K562 (cell line): ENCODE data around the gene CACNA1I. TPM values are rescaled to one million over a fixed set of nuclear protein-coding genes. Genes with fewer than 3 reads are reported as not detected.

Experiments
- CHD2 ChIP-seq: IDR thresholded peaks from 2 replicates; pipeline ENCODE4 v1.6.1; 2011; ENCODE audit warnings: low read depth, low read length
- CREB3L1 ChIP-seq: fragments of 450-650 bp; IDR thresholded peaks from 2 replicates; pipeline ENCODE4 v1.6.1; 2014; ENCODE audit warnings: low read depth, mild to moderate bottlenecking, moderate library complexity, borderline replicate concordance
- MYC ChIP-seq, 2 experiments: fragments of 250-450 bp in 1 of 2; sonication (Bioruptor Pico) in 1 of 2; IDR thresholded peaks; 2 replicates each; pipeline versions ENCODE4 v1.5.1 to v1.6.1; 2012 to 2021; ENCODE audit warnings: low read depth in 2 of 2, borderline replicate concordance in 1 of 2, improper control_type of control experiment in 1 of 2, low read length in 1 of 2, mild to moderate bottlenecking in 1 of 2, moderate library complexity in 1 of 2
- UBTF ChIP-seq, 2 experiments: IDR thresholded peaks; 2 replicates each; pipeline ENCODE4 v1.6.1; 2012; ENCODE audit warnings: improper control_type of control experiment in 2 of 2, low read depth in 2 of 2, low read length in 2 of 2, borderline replicate concordance in 1 of 2
- ZNF280B ChIP-seq: fragments of 250-450 bp; sonication (Bioruptor Pico); IDR thresholded peaks from 2 replicates; pipeline ENCODE4 v1.5.1; 2021; ENCODE audit warnings: mild to moderate bottlenecking
- ZNF282 ChIP-seq: sonication (generic); formaldehyde crosslinking; IDR thresholded peaks from 2 replicates; pipeline ENCODE4 v1.8.1; 2023; ENCODE audit warnings: missing genetic modification reagents
- polyA plus RNA-seq, 8 experiments: library from polyadenylated mRNA; depleted of rRNA in 4 of 8; stranded (reverse) in 5 of 8; unstranded in 3 of 8; fragments of >200 nt; fragmentation: Nextera tagmentation in 2 of 8; fragmentation: Illumina TruSeq in 1 of 8; extraction: Ambion mirVana in 2 of 8; extraction: Trizol in 1 of 8; gene quantifications; 2 replicates each; pipeline versions ENCODE4 v1.2.1 to v1.2.3, GENCODE V29; 2011 to 2014; ENCODE audit warnings: inconsistent platforms in 1 of 8, missing spikeins in 1 of 8
- total RNA-seq, 7 experiments: library from RNA; depleted of rRNA in 6 of 7; stranded (reverse); fragments of >200 nt in 6 of 7; fragmentation: Illumina TruSeq in 2 of 7; extraction: Trizol in 2 of 7; gene quantifications; 2 replicates each; pipeline versions ENCODE4 v1.2.1 to v1.2.3, GENCODE V29; 2011 to 2021; ENCODE audit warnings: low replicate concordance in 1 of 7
- TF ChIP-seq, protein P1 (sequence below): fragments of 200-600 bp; sonication (generic); IDR thresholded peaks from one replicate; pipeline ENCODE4 v1.6.1; 2012; ENCODE audit warnings: mild to moderate bottlenecking, low read depth, low read length, inconsistent platforms

The CACNA1I gene
- total and polyA plus RNA-seq, 9 of the 15 experiments (the other 6 are each of a cell fraction or from before 2014, with no cell fraction given): 0.01 to 0.79 (median 0.32) TPM; not detected in 1

DNA sequence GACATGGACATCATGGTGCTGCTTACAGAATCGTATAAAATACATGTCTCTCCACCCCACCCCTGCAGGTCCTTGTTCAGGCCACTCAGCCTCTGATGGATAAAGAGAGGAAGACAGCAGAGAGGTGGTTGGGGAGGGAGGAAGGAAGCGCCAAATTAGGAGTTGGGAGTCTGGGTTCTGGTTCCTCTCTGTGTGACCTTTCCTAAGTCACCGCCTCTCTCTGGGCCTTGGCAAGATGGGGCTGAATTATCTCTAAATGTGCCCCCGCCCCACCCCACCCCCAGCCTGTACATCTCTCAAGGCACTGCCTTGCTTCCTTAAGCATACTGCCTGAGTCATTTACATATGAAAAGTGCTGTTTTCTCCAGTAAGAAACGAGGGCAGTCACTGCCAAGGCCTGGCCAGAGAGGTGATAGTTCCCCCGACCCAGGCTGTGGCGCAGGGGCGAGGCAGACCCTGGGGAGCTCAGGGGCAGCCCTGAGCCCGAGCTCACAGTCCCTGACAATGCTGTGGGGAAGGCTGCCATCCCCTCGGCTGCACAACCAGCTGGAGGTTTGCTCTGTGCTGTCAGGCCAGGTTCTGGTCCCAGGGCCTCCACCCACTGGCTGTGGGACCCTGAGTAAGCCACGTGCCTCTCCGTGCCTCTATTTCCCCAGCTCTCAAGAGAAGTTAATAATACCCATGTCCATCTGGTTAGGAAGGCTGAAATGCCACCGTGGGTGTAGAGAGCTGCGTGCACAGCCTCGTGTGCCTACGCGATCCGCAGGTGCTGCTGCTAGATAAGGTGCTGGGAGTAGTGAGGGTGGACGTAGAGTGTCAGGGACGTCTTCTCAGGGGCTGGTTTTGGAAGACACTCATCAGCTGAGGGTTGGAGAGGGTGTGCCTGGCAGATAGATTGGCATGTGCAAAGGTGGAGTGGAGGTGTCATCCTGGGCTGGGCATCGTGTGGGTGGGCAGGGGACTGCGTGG is 55.3 kb downstream of the CACNA1I start (continued):
- TF ChIP-seq, protein P1, sequence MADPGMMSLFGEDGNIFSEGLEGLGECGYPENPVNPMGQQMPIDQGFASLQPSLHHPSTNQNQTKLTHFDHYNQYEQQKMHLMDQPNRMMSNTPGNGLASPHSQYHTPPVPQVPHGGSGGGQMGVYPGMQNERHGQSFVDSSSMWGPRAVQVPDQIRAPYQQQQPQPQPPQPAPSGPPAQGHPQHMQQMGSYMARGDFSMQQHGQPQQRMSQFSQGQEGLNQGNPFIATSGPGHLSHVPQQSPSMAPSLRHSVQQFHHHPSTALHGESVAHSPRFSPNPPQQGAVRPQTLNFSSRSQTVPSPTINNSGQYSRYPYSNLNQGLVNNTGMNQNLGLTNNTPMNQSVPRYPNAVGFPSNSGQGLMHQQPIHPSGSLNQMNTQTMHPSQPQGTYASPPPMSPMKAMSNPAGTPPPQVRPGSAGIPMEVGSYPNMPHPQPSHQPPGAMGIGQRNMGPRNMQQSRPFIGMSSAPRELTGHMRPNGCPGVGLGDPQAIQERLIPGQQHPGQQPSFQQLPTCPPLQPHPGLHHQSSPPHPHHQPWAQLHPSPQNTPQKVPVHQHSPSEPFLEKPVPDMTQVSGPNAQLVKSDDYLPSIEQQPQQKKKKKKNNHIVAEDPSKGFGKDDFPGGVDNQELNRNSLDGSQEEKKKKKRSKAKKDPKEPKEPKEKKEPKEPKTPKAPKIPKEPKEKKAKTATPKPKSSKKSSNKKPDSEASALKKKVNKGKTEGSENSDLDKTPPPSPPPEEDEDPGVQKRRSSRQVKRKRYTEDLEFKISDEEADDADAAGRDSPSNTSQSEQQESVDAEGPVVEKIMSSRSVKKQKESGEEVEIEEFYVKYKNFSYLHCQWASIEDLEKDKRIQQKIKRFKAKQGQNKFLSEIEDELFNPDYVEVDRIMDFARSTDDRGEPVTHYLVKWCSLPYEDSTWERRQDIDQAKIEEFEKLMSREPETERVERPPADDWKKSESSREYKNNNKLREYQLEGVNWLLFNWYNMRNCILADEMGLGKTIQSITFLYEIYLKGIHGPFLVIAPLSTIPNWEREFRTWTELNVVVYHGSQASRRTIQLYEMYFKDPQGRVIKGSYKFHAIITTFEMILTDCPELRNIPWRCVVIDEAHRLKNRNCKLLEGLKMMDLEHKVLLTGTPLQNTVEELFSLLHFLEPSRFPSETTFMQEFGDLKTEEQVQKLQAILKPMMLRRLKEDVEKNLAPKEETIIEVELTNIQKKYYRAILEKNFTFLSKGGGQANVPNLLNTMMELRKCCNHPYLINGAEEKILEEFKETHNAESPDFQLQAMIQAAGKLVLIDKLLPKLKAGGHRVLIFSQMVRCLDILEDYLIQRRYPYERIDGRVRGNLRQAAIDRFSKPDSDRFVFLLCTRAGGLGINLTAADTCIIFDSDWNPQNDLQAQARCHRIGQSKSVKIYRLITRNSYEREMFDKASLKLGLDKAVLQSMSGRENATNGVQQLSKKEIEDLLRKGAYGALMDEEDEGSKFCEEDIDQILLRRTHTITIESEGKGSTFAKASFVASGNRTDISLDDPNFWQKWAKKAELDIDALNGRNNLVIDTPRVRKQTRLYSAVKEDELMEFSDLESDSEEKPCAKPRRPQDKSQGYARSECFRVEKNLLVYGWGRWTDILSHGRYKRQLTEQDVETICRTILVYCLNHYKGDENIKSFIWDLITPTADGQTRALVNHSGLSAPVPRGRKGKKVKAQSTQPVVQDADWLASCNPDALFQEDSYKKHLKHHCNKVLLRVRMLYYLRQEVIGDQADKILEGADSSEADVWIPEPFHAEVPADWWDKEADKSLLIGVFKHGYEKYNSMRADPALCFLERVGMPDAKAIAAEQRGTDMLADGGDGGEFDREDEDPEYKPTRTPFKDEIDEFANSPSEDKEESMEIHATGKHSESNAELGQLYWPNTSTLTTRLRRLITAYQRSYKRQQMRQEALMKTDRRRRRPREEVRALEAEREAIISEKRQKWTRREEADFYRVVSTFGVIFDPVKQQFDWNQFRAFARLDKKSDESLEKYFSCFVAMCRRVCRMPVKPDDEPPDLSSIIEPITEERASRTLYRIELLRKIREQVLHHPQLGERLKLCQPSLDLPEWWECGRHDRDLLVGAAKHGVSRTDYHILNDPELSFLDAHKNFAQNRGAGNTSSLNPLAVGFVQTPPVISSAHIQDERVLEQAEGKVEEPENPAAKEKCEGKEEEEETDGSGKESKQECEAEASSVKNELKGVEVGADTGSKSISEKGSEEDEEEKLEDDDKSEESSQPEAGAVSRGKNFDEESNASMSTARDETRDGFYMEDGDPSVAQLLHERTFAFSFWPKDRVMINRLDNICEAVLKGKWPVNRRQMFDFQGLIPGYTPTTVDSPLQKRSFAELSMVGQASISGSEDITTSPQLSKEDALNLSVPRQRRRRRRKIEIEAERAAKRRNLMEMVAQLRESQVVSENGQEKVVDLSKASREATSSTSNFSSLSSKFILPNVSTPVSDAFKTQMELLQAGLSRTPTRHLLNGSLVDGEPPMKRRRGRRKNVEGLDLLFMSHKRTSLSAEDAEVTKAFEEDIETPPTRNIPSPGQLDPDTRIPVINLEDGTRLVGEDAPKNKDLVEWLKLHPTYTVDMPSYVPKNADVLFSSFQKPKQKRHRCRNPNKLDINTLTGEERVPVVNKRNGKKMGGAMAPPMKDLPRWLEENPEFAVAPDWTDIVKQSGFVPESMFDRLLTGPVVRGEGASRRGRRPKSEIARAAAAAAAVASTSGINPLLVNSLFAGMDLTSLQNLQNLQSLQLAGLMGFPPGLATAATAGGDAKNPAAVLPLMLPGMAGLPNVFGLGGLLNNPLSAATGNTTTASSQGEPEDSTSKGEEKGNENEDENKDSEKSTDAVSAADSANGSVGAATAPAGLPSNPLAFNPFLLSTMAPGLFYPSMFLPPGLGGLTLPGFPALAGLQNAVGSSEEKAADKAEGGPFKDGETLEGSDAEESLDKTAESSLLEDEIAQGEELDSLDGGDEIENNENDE: no peak
- TF ChIP-seq MYC (IDR thresholded peaks at IDR 0.05; ENCODE audit: low read depth, low read length): 0 out of 2 replicates have a peak, but pooled peaks have one; percentile 31
- no peak for TF ChIP-seq MYC (CRISPR knock-in tag; IDR thresholded peaks at IDR 0.05; ENCODE audit: borderline replicate concordance, low read depth)
- TF ChIP-seq UBTF (IDR thresholded peaks at IDR 0.05; ENCODE audit: borderline replicate concordance in 1 of 2, low read depth in 2 of 2, low read length in 2 of 2): peak in 1 of 2 experiments; percentile 47; a peak in 1 of 4 replicates
- TF ChIP-seq ZNF280B (CRISPR knock-in tag): no peak
- TF ChIP-seq CREB3L1: no peak
- TF ChIP-seq CHD2: no peak
- no peak for TF ChIP-seq ZNF282 (CRISPR knock-in tag)
